Astrocyte (in vitro differentiated cells and primary cell): Measurements from ENCODE around the gene ATRNL1.

ENCODE experiments used
- EZH2 ChIP-seq: IDR thresholded peaks from 2 replicates; pipeline ENCODE4 v1.6.1; 2012; ENCODE audit warnings: mild to moderate bottlenecking, low read length, inconsistent platforms; ENCODE audit not compliant: insufficient read depth
- TF ChIP-seq, protein P1 (sequence below): IDR thresholded peaks from 2 replicates; pipeline ENCODE4 v1.5.1; 2011; ENCODE audit warnings: low read depth, mild to moderate bottlenecking, inconsistent platforms, low read length, moderate library complexity; ENCODE audit not compliant: insufficient read depth

DNA sequence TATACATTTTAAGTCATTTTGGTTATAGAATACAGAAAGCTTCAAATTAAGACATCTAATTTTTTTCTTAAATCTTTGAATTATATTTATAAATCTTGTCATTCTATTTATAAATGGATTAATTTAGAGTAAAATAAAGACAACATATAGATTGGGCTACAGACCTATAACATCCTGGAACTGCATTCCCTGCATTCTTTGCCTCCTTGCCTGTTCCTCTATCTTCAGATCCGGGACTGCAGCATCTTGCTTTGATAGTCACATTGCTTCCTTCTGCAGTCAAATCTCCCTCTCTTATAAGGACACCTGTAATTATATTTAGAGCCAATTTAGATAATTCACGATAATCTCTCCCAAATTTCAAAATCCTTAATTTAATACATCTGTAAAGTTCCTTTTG lies 64.2 kb downstream of the ATRNL1 start:
- TF ChIP-seq, protein P1, sequence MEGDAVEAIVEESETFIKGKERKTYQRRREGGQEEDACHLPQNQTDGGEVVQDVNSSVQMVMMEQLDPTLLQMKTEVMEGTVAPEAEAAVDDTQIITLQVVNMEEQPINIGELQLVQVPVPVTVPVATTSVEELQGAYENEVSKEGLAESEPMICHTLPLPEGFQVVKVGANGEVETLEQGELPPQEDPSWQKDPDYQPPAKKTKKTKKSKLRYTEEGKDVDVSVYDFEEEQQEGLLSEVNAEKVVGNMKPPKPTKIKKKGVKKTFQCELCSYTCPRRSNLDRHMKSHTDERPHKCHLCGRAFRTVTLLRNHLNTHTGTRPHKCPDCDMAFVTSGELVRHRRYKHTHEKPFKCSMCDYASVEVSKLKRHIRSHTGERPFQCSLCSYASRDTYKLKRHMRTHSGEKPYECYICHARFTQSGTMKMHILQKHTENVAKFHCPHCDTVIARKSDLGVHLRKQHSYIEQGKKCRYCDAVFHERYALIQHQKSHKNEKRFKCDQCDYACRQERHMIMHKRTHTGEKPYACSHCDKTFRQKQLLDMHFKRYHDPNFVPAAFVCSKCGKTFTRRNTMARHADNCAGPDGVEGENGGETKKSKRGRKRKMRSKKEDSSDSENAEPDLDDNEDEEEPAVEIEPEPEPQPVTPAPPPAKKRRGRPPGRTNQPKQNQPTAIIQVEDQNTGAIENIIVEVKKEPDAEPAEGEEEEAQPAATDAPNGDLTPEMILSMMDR: no peak
- TF ChIP-seq EZH2: no peak
